ENCODE results near the gene PSMC6. TPM values are rescaled to one million over a fixed set of nuclear protein-coding genes. Genes with fewer than 3 reads are reported as not detected.
"Not testable (repeated sequence)": the region's sequence is repeated elsewhere in the genome, so short reads cannot be mapped to it uniquely, and the experiment has no call there.

PSMC6 gene
- total RNA-seq, 1 donor from 2014 or later: 77.0 TPM

DNA sequence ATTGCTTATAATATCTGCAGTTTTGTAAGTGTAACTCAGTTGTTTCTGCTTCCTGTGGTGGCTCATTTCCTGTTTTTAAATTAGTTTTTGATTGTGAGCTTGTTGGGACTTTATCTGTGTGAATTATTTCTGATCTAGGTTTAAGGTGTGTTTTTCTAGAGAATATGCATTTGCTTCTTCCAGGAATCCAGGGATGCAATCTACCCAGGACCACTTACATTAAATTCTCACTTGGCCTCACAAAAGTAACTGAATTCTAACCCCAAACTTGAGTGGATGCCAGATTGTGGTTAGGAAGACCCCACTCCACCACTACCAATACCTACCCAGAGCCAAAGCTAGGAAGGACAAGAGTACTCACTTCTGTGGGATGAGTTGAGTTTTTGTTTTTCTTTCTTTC, 34.9 kb downstream of the PSMC6 start:
- intact Hi-C loops (cut with micrococcal nuclease): no loop called here
- no peaks in the 10 kb centered on the region for H3K27me3 ChIP-seq (ENCODE audit: low read depth)
- H3K4me1 ChIP-seq: peaks cover 36% of the 10 kb centered on the region
- peaks cover 8% of the 10 kb centered on the region for H3K36me3 ChIP-seq
- no peaks in the 10 kb centered on the region for H3K9me3 ChIP-seq (replicated peaks)
- DNase-seq: no peak
- H3K4me3 ChIP-seq: no peak overlapping the region
- TF ChIP-seq CTCF (IDR thresholded peaks at IDR 0.05; ENCODE audit: borderline replicate concordance): no peak
- H3K27ac ChIP-seq (replicated peaks): peak overlapping the region; percentile 60

GRCh38 chr14:52748647-52749292, 41.8 kb downstream of the PSMC6 start:
- no peak for DNase-seq
- Histone ChIP-seq H3K4me3 (no peak overlapping the region), H3K27me3 (ENCODE audit: low read depth) (no peaks in the 10 kb centered on the region), H3K9me3 (replicated peaks) (no peaks in the 10 kb centered on the region), H3K36me3 (peaks cover 62% of the 10 kb centered on the region), H3K4me1 (peaks cover 5% of the 10 kb centered on the region), H3K27ac (replicated peaks) (no peak overlapping the region)
- intact Hi-C loops (cut with micrococcal nuclease): no loop called here
- TF ChIP-seq CTCF (IDR thresholded peaks at IDR 0.05; ENCODE audit: borderline replicate concordance): no peak

- H3K9me3 ChIP-seq (replicated peaks): no peaks in the 10 kb centered on the region
- TF ChIP-seq CTCF (IDR thresholded peaks at IDR 0.05; ENCODE audit: borderline replicate concordance): no peak
- no peak overlapping the region for H3K4me3 ChIP-seq
- no peak for DNase-seq
- intact Hi-C loops (cut with micrococcal nuclease): no loop called here
- no peaks in the 10 kb centered on the region for H3K27me3 ChIP-seq (ENCODE audit: low read depth)
- H3K36me3 ChIP-seq: peaks cover 50% of the 10 kb centered on the region
- H3K4me1 ChIP-seq: no peaks in the 10 kb centered on the region
- no peak overlapping the region for H3K27ac ChIP-seq (replicated peaks)
Measured at GRCh38 chr14:52755607-52756316, 48.8 kb downstream of the PSMC6 start.

- Histone ChIP-seq H3K27me3 (ENCODE audit: low read depth) (no peaks in the 10 kb centered on the region), H3K36me3 (peaks cover 40% of the 10 kb centered on the region), H3K9me3 (replicated peaks) (no peaks in the 10 kb centered on the region), H3K4me3 (no peak overlapping the region), H3K27ac (replicated peaks) (no peak overlapping the region), H3K4me1 (no peaks in the 10 kb centered on the region)
- TF ChIP-seq CTCF (IDR thresholded peaks at IDR 0.05; ENCODE audit: borderline replicate concordance): no peak
- intact Hi-C loops (cut with micrococcal nuclease): no loop called here
- no peak for DNase-seq
Measured at GRCh38 chr14:52759145-52759544, 52.1 kb downstream of the PSMC6 start.

DNA sequence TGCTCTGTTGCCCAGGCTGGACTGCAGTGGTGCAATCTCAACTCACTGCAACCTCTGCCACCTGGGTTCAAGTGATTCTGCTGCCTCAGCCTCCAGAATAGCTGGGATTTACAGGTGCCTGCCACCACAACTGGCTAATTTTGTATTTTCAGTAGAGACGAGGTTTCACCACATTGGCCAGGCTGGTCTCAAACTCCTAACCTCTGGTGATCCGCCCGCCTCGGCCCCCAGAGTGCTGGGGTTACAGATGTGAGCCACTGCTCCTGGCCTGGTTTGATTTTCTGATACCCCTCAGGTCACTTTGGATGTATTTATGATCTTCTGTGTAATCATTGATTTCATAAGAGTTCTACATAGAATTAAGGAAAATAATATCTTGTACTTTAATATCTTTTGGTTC, 55.9 kb downstream of the PSMC6 start:
- intact Hi-C loops (cut with micrococcal nuclease); H3K27ac ChIP-seq (replicated peaks); DNase-seq; H3K9me3 ChIP-seq (replicated peaks); H3K4me3 ChIP-seq; H3K4me1 ChIP-seq; H3K27me3 ChIP-seq (ENCODE audit: low read depth): not testable (repeated sequence)
- peaks cover 50% of the 10 kb centered on the region for H3K36me3 ChIP-seq
